NCI-H187 (cell line): Measurements from ENCODE around the gene MAST1.
"Not testable (repeated sequence)": the region's sequence is repeated elsewhere in the genome, so short reads cannot be mapped to it uniquely, and the experiment has no call there.

Experiments used
- DNase-seq, 2 experiments: peaks; one replicate each; lab custom pipeline; 2025; lab: John Stamatoyannopoulos, UW

Gene MAST1

GRCh38 chr19:12838182-12838885, at the start of gene MAST1:
Gene MAST1, plus strand, starts transcription at chr19:12838515. Its CDS starts 58 bp downstream, at chr19:12838573.
- no peak for DNase-seq

GRCh38 chr19:12788682-12789097, 49.6 kb upstream of the MAST1 start:
- DNase-seq: no peak

- no peak for DNase-seq
These were observed 49.0 kb upstream of the MAST1 start for GRCh38 chr19:12789098-12789903.

- peak; percentile 43 to 74 for DNase-seq
These were observed 48.3 kb upstream of the MAST1 start for GRCh38 chr19:12789904-12790619.

DNA sequence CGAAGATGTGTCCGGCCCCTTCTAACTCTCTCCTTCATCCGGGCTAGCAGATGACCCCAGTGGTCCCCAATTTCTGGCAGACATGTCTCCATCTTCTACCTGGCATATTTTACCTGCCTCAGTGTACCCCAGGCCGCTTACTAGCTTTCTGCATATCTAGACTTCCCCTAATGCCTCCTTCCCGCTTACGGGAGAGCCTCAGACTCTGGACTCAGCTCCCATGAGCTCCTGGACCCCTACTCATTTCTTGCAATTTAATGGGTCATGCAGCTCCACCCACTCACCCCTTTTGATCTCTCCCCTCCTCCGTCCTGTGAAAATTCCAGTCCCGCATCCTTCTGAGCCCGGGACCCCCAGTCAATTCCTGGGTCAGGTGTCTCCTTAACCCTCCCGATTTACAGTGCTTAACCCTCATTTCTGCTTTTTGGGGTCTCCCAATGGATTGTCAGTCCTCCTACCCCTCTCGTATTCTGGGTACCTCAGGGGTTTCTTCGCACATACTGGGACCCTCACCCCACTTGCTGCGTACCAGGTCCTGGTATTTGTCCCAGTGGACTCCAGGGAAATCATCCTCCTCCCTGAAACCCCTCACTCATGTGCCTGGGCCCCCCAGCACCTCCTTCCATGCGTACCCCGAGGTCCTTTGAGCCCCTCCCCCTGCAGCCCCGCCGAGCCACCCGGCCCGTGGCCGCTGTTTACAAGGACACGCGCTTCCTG, 47.5 kb upstream of the MAST1 start:
- DNase-seq: no peak

- peak; percentile 57 to 77 for DNase-seq
These were observed 46.8 kb upstream of the MAST1 start, which contains the start of gene JUNB for GRCh38 chr19:12791345-12792050. Gene JUNB, plus strand, starts transcription at chr19:12791486. Its CDS starts 286 bp downstream, at chr19:12791772.

DNA sequence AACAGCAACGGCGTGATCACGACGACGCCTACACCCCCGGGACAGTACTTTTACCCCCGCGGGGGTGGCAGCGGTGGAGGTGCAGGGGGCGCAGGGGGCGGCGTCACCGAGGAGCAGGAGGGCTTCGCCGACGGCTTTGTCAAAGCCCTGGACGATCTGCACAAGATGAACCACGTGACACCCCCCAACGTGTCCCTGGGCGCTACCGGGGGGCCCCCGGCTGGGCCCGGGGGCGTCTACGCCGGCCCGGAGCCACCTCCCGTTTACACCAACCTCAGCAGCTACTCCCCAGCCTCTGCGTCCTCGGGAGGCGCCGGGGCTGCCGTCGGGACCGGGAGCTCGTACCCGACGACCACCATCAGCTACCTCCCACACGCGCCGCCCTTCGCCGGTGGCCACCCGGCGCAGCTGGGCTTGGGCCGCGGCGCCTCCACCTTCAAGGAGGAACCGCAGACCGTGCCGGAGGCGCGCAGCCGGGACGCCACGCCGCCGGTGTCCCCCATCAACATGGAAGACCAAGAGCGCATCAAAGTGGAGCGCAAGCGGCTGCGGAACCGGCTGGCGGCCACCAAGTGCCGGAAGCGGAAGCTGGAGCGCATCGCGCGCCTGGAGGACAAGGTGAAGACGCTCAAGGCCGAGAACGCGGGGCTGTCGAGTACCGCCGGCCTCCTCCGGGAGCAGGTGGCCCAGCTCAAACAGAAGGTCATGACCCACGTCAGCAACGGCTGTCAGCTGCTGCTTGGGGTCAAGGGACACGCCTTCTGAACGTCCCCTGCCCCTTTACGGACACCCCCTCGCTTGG, 46.1 kb upstream of the MAST1 start:
- DNase-seq: no peak

DNA sequence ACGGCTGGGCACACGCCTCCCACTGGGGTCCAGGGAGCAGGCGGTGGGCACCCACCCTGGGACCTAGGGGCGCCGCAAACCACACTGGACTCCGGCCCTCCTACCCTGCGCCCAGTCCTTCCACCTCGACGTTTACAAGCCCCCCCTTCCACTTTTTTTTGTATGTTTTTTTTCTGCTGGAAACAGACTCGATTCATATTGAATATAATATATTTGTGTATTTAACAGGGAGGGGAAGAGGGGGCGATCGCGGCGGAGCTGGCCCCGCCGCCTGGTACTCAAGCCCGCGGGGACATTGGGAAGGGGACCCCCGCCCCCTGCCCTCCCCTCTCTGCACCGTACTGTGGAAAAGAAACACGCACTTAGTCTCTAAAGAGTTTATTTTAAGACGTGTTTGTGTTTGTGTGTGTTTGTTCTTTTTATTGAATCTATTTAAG, 45.4 kb upstream of the MAST1 start:
- DNase-seq: no peak

GRCh38 chr19:12793290-12794195, 44.8 kb upstream of the MAST1 start:
- DNase-seq: peak; percentile 46 to 60

DNA sequence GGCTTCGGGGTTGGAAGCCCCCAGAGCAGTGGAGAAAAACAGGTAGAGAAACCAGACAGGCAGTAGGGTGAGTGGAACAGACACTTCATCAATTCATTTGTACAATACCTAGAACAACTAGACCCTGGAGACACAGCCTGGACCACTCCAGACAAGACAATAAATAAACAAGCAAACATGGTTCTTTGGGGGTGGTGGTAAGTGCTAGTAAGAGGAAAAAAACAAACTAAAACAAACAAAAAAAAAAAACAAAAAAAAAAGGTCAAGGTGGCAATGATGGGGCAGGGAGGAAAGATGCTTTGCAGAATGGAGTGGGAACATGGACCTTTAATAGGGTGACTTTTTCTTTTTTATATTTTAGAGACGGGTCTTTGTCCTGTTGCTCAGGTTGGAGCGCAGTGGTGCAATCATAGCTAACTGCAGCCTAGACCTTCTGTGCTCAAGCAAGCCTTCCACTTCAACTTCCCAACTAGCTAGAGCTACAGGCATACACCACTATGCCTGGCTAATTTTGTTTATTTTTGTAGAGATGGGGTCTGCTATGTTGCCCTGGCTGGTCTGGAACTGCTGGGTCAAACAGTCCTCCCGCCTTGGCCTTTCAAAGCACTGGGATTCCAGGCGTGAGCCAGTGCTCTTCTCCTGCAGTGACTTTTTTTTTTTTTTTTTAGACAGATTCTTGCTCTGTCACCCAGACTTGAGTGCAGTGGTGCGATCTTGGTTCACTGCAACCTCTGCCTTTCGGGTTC, 43.9 kb upstream of the MAST1 start:
- no peak for DNase-seq

GRCh38 chr19:12794971-12795381, 43.3 kb upstream of the MAST1 start:
- no peak for DNase-seq

DNA sequence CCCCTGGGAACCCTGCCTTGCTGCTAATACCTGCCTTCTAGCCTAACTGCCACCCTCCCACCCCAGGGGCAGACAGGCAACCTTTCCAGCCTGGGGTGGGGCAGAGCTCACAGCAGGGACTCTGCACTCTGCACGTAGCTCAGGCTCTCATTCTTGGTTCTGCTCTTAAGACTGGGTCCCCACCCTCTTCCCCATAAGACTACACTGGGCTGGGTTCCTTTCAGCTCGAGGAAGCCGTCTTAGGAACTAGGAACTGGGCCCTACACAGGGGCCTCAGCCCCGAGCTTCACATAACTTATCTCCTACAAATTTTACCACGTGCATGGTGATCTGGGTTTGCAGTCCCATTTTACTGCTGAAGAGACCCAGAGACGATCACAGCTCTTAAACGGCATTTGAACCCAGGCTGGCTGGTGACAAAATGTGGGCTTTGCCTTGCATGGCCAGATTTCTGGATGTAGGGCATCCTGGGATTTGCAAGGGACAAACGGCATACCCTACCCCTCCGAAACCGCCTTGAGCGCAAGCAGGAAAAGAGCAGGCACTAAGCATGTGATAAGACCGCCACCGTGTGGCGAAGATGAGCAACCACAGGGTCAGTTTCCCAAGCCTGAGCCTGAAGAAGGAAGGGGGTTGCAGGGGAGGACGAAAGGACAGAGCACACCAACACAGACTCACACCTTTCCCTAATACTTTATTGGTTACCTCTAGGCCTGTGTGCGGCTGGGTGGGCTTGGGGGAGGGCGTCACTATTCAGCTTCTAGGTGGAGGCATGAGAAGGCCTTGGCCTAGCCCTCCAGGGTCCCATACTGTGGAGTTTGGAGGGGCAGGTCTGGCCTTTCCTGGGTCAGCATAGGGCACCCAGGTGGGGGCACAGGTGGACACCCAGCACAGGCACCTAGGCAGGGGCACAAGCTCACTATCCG, 41.9 kb upstream of the MAST1 start:
- peak; percentile 38 to 42 for DNase-seq

GRCh38 chr19:12797141-12797587, 41.2 kb upstream of the MAST1 start:
- DNase-seq: no peak

DNA sequence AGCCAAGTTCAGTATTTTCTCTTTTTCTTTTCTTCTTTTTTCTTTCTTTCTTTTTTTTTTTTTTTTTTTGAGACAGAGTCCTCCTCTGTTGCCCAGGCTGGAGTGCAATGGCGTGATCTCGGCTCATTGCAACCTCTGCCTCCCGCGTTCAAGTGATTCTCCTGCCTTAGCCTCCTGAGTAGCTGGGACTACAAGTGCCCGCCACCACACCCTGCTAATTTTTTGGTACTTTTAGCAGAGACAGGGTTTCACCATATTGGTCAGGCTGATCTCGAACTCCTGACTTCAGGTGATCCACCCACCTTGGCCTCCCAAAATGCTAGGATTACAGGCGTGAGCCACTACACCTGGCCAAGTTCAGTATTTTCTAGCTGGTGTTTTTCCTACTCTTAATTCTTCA, 40.7 kb upstream of the MAST1 start:
- DNase-seq: not testable (repeated sequence)

- DNase-seq: no peak
These were observed 38.4 kb upstream of the MAST1 start for GRCh38 chr19:12799742-12800465.

GRCh38 chr19:12800466-12800770, 37.9 kb upstream of the MAST1 start:
- no peak for DNase-seq
